Astrocyte (in vitro differentiated cells and primary cell): ENCODE data around the gene NUDT21. TPM values are rescaled to one million over a fixed set of nuclear protein-coding genes. Genes with fewer than 3 reads are reported as not detected.

ENCODE experiments used
- DNase-seq: peaks from one replicate; pipeline ENCODE4 v3.0.0-alpha.2; 2010; ENCODE audit warnings: low read depth
- FAIRE-seq: peaks from 2 replicates; lab custom pipeline; 2011; peaks lifted over from hg19 to GRCh38; lab: Jason Lieb, UNC
- H2AFZ ChIP-seq: 2 replicates; pipeline ENCODE4 v1.6.0; 2012; ENCODE audit warnings: low read depth, low read length, inconsistent platforms
- H3K27ac ChIP-seq: 2 replicates; pipeline ENCODE4 v1.5.1; 2011; ENCODE audit warnings: low read depth, low read length, inconsistent platforms
- H3K27me3 ChIP-seq: 2 replicates; pipeline ENCODE4 v1.6.0; 2011; ENCODE audit warnings: low read length, inconsistent platforms; ENCODE audit not compliant: insufficient read depth
- H3K36me3 ChIP-seq: 2 replicates; pipeline ENCODE4 v1.5.1; 2011; ENCODE audit warnings: low read length, inconsistent platforms; ENCODE audit not compliant: insufficient read depth
- H3K4me1 ChIP-seq: 2 replicates; pipeline ENCODE4 v1.5.1; 2011; ENCODE audit warnings: low read length, inconsistent platforms; ENCODE audit not compliant: insufficient read depth
- H3K4me2 ChIP-seq: 2 replicates; pipeline ENCODE4 v1.6.0; 2012; ENCODE audit warnings: low read length, inconsistent platforms
- H3K4me3 ChIP-seq: 2 replicates; pipeline ENCODE4 v1.5.1; 2011; ENCODE audit warnings: low read depth, mild to moderate bottlenecking, low read length, inconsistent platforms; ENCODE audit not compliant: insufficient read depth
- H3K79me2 ChIP-seq: 2 replicates; pipeline ENCODE4 v1.6.0; 2012; ENCODE audit warnings: mild to moderate bottlenecking, low read length, inconsistent platforms; ENCODE audit not compliant: insufficient read depth
- H3K9ac ChIP-seq: 2 replicates; pipeline ENCODE4 v1.6.0; 2012; ENCODE audit warnings: mild to moderate bottlenecking, low read length, inconsistent platforms
- H3K9me3 ChIP-seq: 2 replicates; pipeline ENCODE4 v1.5.1; 2012; ENCODE audit warnings: low read depth, mild to moderate bottlenecking, low read length, inconsistent platforms; ENCODE audit not compliant: insufficient read depth
- H4K20me1 ChIP-seq: 2 replicates; pipeline ENCODE4 v1.6.0; 2012; ENCODE audit warnings: low read length, inconsistent platforms; ENCODE audit not compliant: insufficient read depth
- H3K27ac Mint-ChIP-seq: one replicate; pipeline ENCODE4 v1.8.0; 2021; ENCODE audit warnings: mild to moderate bottlenecking, mixed read lengths; ENCODE audit not compliant: unreplicated experiment
- H3K27me3 Mint-ChIP-seq: one replicate; pipeline ENCODE4 v1.8.0; 2021; ENCODE audit warnings: low read depth, mixed read lengths; ENCODE audit not compliant: unreplicated experiment
- H3K36me3 Mint-ChIP-seq: one replicate; pipeline ENCODE4 v1.8.0; 2021; ENCODE audit warnings: low read depth, mixed read lengths; ENCODE audit not compliant: unreplicated experiment
- H3K4me1 Mint-ChIP-seq: one replicate; pipeline ENCODE4 v1.8.0; 2021; ENCODE audit warnings: low read depth, mixed read lengths; ENCODE audit not compliant: unreplicated experiment
- H3K4me3 Mint-ChIP-seq: one replicate; pipeline ENCODE4 v1.8.0; 2021; ENCODE audit warnings: mild to moderate bottlenecking, moderate library complexity, mixed read lengths; ENCODE audit not compliant: unreplicated experiment
- H3K9me3 Mint-ChIP-seq: one replicate; pipeline ENCODE4 v1.8.0; 2021; ENCODE audit warnings: mild to moderate bottlenecking, mixed read lengths; ENCODE audit not compliant: unreplicated experiment
- CTCF ChIP-seq: IDR thresholded peaks from 2 replicates; pipeline ENCODE4 v1.5.1; 2011; ENCODE audit warnings: low read depth, mild to moderate bottlenecking, inconsistent platforms, low read length, moderate library complexity; ENCODE audit not compliant: insufficient read depth
- EZH2 ChIP-seq: IDR thresholded peaks from 2 replicates; pipeline ENCODE4 v1.6.1; 2012; ENCODE audit warnings: mild to moderate bottlenecking, low read length, inconsistent platforms; ENCODE audit not compliant: insufficient read depth
- total RNA-seq: library from RNA; stranded (reverse); gene quantifications from 2 replicates; pipeline ENCODE4 v1.2.1, GENCODE V29; 2021

Gene NUDT21
- total RNA-seq, 1 donor from 2014 or later, result 86.0 TPM

- no peak for FAIRE-seq
- Mint-ChIP-seq H3K4me1 (no peaks in the 10 kb centered on the region), H3K36me3 (peaks cover 15% of the 10 kb centered on the region), H3K27ac (no peak overlapping the region), H3K4me3 (no peak overlapping the region), H3K9me3 (no peaks in the 10 kb centered on the region), H3K27me3 (no peaks in the 10 kb centered on the region)
- H3K4me1 ChIP-seq, result no peaks in the 10 kb centered on the region
- TF ChIP-seq CTCF (no peak), EZH2 (no peak)
- H3K9me3 ChIP-seq, result no peaks in the 10 kb centered on the region
- H4K20me1 ChIP-seq, result peaks cover 19% of the 10 kb centered on the region
- H3K4me2 ChIP-seq, result no peak overlapping the region
- peaks cover 9% of the 10 kb centered on the region for H3K79me2 ChIP-seq
- no peaks in the 10 kb centered on the region for H3K27me3 ChIP-seq
- H3K27ac ChIP-seq, result no peak overlapping the region
- H3K4me3 ChIP-seq, result no peak overlapping the region
- peaks cover 54% of the 10 kb centered on the region for H3K36me3 ChIP-seq
- no peak overlapping the region for H2AFZ ChIP-seq
- DNase-seq, result no peak
- no peak overlapping the region for H3K9ac ChIP-seq
These were observed 6.9 kb upstream of the NUDT21 start for GRCh38 chr16:56457927-56458470.

GRCh38 chr16:56451753-56452689 lies 889 bp upstream of the NUDT21 start:
- Histone ChIP-seq H3K9me3 (no peaks in the 10 kb centered on the region), H3K27me3 (no peaks in the 10 kb centered on the region), H4K20me1 (peaks cover 55% of the 10 kb centered on the region), H3K9ac (peak overlapping the region; percentile 89), H3K79me2 (peaks cover 68% of the 10 kb centered on the region), H2AFZ (peak overlapping the region; percentile 79), H3K4me1 (peaks cover 13% of the 10 kb centered on the region), H3K4me3 (peak overlapping the region; percentile 87), H3K36me3 (peaks cover 29% of the 10 kb centered on the region), H3K27ac (peak overlapping the region; percentile 83), H3K4me2 (peak overlapping the region; percentile 90)
- Mint-ChIP-seq H3K4me3 (peak overlapping the region; percentile 98), H3K4me1 (peaks cover 22% of the 10 kb centered on the region), H3K36me3 (peaks cover 3% of the 10 kb centered on the region), H3K27ac (peak overlapping the region; percentile 79), H3K27me3 (no peaks in the 10 kb centered on the region), H3K9me3 (no peaks in the 10 kb centered on the region)
- FAIRE-seq, result peak; percentile 58
- peak; percentile 31 for DNase-seq
- no peak for TF ChIP-seq CTCF
- no peak for TF ChIP-seq EZH2
